NCI-H2171 (cell line): ENCODE data around the gene TGFB1.
"Not testable (repeated sequence)": the region's sequence is repeated elsewhere in the genome, so short reads cannot be mapped to it uniquely, and the experiment has no call there.

ENCODE experiments used
- DNase-seq: peaks from one replicate; lab custom pipeline; 2025; lab: John Stamatoyannopoulos, UW

Gene TGFB1

DNA sequence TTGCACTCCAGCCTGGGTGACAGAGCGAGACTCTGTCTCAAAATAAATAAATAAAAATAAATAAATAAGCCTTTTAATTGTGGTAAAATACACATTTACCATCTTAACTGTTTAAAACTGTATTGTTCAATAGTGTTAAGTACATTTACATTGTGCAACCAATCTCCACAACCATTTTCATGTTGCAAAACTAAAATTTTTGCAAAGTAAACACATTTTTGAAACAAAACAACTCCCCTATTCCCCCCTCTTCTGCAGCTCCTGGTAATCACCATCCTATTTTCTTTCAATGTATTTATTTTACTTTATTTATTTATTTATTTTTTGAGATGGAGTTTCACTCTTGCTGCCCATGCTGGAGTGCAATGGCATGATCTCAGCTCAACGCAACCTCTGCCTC, 16.0 kb upstream of the TGFB1 start:
- DNase-seq, result no peak

DNA sequence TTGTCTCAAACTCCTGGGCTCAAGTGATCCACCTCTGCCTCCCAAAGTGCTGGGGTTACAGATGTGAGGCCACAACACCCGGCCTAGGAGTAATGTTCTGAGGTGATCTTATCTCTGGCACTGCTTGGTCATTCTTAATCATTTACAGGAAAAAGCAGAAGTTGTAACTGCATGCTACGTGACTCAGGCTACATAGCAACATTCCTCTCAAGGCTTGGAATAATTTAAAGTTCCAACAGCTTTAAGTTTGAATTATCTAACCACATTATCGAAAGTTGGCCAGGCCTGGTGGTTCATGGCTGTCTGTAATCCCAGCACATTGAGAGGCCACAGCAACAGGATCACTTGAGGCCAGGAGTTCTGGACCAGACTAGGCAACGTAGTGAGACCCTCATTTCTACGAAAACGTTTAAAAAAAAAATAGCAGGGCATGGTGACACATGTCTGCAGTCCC, 14.2 kb upstream of the TGFB1 start:
- DNase-seq, result no peak

DNA sequence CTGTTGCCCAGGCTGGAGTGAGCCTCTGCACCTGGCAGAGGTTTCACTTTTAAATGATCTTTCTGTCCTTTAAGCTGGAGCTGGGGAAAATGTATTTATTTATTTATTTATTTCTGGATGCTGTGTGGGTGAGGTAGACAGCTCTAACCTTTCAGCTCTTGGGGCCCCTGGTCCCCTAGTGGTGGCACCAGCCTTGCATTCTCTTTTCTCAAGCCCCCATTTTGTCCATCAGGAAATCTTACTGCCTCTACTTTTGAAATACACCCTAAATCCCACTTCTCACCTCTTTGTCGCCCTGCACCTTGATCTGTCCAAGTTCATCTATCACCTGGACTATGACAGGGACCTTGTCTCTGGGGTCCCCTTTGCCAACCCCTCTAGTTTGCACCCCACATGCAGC, 12.4 kb upstream of the TGFB1 start:
- DNase-seq, result no peak

DNA sequence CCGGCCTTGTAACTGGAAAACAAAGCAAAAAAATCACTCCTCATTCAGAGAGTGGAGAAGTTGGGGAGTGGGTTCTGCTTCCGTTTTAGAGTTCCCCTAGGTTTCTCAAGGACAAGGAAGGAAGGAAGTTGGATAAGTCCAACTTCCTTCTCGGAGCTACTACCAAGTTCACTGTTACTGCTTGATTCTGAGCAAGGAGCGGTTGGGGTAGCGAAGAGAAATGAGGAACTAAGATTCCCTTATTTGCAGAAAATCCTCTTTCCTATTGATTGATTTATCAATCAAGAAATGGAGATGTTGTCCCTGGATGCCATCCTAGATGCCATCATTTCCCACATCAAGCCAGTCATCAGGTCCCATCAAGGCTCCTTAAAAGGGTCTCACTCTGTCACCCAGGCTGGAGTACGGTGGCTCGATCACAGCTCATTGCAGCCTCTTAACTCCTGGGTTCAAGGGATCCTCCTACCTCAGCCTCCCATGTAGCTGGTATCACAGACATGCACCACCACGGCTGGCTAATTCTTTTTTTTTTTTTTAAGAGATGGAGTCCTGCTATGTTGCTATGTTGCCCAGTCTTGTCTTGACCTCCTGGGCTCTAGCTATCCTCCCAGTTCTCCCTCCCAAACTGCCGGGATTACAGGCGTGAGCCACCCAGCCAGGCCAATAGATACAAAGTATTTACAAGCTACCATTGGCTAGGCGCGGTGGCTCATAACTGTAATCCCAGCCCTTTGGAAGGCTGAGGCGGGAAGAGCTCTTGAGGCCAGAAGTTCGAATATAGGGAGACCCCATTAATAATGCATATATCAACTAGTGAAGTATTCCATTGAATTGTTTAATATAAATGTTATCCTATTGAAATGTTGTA, 11.0 kb upstream of the TGFB1 start:
- no peak for DNase-seq

DNA sequence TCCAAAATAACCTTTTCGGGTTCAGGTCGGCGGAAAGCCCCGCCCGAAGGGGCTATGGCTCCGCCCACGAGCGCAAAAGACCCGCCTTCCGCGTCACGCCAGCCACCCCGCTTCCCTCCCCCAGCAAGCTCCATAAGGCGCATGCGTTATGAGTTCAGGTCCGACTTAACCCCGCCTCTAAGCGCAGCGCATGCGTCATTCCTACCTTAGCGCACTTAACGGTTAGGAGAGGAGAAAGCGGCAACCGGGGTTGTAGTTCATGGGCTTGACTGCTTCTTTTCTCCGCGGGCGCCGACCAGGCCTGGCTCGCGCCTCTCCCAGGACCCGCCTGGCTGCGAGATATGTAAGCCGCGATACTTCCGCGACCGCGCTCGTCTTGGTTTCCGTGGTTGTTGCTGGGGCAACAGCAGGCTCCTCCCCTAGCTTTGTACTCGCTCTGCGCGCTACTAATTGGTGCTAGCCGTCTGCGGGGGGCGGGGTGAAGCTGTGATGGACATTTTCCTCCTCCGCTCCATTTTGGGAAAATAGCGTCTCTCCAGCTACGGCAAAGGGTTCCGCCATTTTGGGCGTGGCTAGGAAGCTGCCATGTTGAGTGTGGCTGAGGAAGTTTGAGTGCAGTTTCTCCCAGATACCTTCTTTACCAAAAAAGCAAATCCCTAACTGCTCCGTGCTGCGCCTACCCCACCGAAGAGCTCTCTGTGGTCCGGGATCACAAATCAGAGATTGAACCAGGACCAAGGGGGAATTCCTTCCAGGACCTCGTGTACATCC, 10.2 kb upstream of the TGFB1 start, which contains the start of gene B9D2:
B9D2 (minus strand) TSS at position 397 of the 771 bp plus-strand sequence. CDS start 630 bp downstream, outside the sequence.
- peak; percentile 96 for DNase-seq

DNA sequence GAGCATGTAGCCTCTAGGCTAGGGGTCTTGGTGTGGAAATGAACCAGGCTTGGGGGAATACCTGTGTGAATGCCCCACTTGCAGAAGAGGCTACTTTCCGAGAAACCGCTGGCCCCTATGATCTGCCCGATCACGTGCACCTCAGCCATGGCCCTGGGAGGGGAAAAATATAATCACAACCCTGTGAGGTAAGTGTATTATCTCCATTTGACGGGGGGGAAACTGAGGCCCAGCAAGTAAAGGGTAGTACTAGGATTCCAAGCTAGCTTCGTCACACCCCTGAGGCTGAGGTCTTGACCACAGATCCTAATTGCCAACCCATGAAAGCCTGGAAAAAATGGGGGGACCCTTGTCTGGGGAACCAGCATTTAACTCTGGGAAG, 9.6 kb upstream of the TGFB1 start:
- DNase-seq, result no peak

DNA sequence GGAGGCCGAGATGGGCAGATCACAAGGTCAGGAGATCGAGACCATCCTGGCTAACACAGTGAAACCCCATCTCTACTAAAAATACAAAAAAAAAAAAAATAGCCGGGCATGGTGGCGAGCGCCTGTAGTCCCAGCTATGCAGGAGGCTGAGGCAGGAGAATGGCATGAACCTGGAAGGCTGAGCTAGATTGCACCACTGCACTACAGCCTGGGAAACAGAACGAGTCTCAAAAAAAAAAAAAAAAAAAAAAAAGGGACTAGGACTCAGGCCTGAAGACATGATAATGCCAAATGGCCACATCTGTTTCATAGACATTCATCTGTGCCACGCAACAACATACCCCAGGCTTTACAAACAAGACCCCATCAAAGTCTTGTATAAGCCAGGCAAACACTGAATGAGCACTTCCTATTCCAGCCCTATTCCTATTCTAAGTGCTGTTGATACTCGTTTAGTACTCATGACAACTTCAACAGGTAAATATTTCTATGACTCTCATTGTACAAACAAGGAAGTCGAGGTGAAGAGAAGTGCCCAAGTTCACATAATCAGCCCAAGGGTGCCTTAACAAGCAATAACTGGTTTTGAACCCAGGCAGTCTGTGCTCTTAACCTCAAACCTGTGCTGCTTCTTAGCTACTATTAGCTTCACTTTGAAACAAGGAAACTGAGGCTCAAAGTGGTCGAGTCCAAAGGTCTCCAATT, 8.6 kb upstream of the TGFB1 start:
- DNase-seq, result no peak

DNA sequence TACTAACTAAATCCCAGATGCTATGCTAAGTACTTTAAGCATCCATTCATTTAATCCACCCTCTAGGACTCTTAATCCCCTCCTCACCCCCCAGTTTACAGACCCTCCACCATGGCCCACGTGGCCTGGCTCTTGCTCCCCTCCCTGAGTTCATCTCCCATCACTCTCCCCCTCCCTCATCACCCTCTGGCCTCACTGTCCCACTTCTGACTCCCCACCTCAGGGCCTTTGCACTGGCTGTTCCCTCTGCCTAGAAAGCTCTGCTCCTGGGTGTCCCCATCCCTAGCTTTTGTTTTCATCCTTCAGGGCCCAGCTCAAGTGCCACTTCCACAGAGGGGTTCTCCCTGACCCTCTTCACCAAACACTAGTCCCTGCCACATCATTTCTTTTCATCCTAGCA, 6.0 kb upstream of the TGFB1 start:
- DNase-seq, result no peak

DNA sequence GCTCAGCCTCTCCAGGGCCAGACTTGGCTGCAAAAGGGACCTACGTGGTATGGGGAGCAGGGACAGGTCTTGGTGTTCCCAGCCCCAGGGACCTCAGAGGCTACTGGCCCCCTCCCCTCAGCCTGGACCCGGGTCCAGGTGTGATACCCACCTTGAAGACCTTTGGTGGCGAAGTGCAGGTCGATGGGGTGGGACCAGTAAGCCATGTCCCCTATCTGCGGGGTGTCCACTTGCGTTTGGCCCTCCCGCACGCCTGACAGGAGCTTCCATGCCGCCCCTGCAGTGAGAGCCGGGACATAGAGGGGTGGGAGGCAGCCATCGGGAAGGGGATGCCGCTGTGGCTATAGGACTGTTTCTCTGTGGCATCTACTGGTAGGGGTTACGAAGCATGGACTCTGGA, 4.0 kb upstream of the TGFB1 start:
- DNase-seq, result no peak

DNA sequence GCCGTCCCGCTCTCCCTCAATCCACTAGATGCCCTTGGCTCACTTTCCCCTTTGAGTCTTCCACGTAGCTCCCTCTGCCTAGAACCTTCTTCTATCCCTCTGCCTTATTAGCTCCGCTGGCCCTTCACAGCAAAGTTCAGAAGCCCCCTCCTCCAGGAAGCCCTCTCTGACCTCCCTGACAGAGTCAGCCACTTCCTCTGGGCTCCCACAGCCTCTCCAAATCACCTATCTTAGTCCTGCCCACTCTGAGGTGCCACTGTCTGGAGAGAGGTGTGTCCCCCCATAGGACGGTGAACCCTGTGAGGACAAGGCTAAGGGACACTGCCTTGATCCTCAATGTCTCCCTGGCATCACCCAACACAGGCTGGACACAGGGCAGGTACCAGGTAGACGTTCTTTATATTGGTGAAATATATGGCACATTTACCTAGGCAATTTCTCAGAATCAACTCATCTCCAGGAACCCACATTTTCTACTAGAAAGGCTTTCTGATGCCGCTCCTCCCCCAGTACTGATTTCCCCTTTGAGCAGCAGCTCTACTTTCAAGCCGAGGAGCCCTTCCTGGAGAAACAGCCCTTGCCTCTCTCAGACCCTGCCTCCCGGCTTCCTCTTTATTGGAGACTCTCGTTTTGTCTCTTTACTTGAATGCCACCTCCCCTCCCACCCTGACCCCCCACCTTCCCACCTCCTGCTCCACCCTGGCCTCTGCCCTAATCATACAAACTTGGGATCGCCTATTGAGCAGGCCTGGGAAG, 3.4 kb upstream of the TGFB1 start:
- DNase-seq, result no peak

DNA sequence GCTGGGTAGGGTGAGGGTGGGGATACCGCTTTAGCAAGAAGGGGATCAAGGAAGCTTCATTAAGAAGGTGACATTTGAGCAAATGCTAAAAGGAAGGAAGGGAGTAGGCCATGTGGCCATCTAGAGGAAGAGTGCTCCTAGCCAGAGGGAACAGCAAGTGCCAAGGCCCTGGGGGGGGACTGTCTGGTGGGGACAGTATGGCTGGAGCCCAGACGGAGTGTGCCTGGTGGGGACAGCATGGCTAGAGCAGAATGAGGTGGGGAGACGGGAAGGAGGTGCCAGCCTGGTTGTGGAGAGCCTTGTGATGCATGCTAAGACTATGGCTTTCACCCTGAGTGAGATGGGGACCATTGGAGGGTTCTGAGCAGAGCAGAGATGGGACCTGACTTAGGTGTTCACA, 2.1 kb upstream of the TGFB1 start:
- no peak for DNase-seq

DNA sequence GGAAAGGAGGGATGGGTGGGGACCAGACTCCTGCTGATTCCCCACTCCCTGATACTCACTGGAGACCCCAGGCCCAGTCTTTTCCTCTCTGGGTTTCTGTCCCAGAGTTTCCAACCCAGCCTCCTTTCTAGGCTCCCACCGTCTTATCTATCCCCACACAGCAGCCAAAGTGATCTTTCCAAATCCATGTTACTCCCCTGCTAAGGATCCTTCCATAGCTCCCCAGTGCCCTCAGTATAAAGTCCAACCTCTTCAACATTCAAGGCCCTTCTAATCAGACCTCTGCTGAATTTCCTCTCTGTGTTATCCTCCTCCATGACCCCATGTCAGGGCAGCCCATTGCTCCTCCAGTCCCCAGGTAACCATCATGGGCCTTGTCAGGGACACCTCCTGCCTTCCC, 1.3 kb upstream of the TGFB1 start:
- DNase-seq, result no peak

DNA sequence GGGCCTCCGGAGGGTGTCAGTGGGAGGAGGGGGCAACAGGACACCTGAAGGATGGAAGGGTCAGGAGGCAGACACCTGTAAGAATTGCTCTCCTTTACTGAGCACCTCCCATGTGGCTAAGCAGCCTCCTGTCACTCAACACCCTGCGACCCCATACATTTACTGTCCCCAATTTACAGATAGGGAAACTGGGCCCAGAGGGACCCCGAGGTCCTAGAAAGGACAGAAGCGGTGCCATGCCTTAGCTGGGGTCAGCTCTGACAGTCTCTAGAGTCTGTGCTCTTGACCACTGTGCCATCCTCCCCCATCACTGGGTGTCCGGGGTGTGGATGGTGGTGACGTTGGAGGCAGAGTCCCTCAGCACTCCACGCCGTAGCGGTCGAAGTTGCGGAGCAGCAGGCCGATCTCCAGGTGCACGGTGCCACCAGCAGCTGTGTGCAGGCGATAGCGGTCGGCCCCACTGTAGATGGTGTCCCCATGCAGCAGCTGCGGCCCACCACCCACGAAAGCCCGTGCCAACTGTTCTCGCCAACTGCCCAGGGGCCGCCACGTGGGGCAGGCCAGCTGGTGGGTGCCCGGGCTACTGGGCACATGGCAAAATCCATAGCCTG, 726 bp upstream of the TGFB1 start:
- DNase-seq, result no peak

DNA sequence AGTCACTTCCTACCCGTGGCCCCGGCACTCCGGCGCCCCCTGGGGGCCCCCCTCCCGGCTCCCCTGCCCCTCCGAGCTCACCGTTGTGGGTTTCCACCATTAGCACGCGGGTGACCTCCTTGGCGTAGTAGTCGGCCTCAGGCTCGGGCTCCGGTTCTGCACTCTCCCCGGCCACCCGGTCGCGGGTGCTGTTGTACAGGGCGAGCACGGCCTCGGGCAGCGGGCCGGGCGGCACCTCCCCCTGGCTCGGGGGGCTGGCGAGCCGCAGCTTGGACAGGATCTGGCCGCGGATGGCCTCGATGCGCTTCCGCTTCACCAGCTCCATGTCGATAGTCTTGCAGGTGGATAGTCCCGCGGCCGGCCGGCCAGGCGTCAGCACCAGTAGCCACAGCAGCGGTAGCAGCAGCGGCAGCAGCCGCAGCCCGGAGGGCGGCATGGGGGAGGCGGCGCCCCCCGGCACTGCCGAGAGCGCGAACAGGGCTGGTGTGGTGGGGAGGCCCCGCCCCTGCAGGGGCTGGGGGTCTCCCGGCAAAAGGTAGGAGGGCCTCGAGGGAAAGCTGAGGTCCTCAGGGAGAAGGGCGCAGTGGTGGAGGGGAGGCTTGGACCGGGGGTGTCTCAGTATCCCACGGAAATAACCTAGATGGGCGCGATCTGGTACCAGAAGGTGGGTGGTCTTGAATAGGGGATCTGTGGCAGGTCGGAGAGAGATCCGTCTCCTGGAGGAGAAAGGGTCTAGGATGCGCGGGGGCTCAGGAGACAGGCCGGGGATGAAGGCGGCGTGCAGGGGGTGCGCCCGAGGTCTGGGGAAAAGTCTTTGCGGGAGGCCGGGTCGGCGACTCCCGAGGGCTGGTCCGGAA, 885 bp downstream of the TGFB1 start:
- no peak for DNase-seq

DNA sequence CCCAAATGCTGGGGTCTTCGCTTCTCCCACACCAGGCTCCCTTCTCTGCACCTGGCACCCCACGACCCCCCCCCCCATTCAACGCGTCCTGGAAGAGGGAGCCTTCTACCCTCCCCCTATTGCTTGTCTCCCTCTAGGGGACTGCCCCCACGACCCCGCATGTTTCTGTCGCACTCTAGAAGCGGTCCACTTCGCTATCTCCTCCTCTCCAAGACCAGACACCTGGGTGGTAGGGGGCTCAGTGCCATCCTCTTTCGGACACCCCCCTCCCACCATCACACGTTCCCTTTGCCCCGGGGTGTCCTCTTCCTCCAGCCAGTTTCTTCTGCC, 1.5 kb downstream of the TGFB1 start:
- no peak for DNase-seq

DNA sequence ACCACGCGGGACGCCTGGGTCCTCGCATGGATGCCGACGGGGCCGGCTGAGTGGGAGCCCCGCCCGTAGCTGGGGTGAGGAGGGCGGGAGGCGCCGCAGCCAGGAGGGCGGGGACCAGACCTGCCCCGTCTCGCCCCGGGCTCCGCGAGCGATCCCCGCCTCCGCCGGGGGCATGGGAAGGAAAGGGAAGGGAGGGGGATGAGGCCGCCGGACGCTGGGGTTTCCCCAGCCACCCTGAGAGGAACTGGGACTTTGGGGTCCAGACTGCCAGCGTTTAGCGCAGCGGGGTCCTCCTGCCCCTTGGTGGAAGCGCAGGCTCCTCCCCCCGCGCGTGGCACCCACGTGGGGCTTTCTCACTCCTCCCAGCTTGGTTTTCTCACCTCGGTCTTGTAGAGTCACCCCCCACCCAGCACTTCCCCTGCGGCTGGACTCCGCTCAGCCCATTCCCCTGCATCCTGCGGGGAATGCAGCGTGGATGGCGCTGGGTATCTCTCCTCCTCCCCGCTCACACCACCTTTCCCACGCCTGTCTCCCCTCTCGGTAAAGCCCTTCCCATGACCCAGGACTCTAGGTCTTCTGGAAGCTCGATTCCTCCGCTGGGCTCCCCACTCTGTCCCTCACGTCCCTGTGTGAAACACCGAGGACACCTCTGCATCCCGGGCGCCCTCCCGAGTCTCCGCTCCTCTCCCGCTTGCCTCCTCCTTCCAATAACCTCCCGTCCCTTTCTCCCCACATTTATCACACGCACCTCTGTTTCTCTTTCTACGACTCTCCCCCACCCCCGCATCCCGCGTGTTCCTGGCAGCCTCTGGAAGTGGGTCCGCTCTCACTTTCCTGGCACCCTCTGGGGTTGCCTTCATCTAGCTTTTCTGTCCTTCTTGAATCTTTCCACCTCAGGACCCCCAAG, 2.1 kb downstream of the TGFB1 start:
- DNase-seq, result no peak

DNA sequence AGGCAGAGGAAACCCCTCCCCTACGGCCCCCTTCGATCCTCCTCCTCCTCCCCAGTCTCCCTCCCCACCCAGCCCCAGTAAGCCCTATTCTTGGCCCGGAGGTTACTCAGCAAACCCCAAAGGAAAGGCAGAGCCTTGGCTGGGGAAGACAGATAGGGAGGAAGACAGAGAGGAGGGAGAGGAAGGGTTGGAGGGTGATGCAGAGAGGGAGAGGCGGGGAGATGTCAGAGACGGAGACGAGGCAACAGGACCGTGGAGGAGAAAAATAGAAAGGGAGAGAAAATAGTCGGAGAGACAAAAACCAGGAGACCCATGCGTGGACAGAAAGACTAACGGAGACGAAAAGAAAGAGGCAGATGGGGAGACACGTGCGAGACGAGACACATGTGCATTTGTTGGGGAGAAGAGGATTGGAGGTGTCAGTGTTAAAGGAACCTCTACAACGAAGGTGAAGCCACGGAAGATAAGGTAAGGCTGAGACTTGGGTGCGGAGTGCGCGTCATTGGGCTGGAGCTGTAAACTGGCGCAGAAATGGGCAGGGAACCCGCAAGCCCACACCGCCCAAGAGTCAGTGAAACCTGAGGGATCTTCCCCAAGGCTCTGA, 2.9 kb downstream of the TGFB1 start:
- no peak for DNase-seq

DNA sequence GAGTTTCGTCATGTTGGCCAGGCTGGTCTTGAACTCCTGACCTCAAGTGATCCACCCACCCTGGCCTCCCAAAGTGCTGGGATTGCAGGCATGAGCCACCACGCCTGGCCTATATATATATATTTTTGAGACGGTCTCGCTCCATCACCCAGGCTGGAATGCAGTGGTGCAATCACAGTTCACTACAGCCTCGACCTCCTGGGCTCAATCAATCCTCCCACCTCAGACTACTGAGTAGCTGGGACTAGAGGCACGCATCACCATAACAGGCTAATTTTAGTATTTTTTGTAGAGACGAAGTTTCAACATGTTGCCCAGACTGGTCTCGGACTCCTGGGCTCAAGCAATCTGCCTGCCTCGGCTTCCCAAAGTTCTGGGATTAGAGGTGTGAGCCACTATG, 6.8 kb downstream of the TGFB1 start:
- DNase-seq, result not testable (repeated sequence)

DNA sequence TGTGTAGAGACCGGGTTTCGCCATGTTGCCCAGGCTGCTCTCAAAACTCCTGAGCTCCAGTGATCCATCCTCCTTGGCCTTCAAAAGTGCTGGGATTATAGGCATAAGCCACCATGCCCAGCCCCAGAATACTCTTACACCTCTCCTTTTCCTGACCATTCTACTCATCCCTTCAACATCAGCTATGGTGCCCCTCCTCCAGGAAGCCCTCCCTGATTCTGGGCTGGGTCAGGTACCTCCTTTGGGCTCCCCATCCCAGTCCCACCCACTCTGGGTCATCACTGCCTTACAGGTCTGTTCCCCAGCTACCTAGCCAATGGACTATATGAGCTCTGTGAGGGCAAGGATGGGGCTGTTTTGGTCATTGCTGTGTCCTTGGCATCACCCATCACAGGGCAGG, 9.6 kb downstream of the TGFB1 start:
- no peak for DNase-seq
